Measurements from ENCODE around the gene ATP13A5.

The ATP13A5 gene

DNA sequence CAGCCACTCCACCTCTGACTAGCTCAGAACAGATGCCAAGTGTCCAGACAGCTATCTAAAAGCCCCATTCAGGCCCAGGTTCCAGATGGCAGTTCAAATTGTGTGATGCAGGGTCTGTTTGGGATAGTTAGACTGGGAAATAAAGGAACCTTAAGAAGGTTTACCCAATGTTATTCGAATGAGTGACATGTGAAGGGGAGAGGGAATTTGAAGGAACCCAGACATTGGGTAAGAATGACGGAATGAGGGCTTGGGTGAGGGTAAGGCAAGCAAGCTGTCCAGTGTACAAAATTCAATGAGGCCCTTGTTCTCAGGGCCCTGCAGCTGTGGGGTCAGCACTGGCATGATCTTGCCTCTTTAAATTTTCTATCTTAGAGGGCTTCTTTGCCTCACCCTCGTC is 34.1 kb downstream of the ATP13A5 start:
- no peak for DNase-seq

DNA sequence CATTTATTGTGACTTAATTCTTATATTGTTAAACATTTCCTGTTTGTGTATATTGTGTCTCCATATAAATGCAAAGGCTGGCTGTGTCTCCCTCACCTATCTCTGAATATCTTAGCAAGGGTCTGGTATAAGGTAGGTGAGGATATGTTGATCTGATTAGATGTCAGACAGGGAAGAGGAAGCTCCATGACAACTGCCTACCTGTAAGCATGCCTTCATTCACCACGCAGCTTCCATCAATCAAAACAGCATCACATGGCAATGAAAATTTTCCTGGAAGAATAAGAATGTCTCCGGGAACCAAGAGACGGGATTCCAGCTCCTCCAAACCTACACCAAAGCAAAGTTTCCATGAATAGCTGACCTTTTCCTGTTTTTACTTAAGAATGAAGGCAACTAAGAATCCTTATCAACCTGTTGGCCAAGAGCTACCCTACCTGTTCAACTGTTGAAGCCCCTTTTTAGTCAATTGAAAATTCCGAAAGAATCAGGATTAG is 34.8 kb downstream of the ATP13A5 start:
- DNase-seq = no peak

- no peak for DNase-seq
Measured at GRCh38 chr3:193342551-193342950, 36.0 kb downstream of the ATP13A5 start.

DNA sequence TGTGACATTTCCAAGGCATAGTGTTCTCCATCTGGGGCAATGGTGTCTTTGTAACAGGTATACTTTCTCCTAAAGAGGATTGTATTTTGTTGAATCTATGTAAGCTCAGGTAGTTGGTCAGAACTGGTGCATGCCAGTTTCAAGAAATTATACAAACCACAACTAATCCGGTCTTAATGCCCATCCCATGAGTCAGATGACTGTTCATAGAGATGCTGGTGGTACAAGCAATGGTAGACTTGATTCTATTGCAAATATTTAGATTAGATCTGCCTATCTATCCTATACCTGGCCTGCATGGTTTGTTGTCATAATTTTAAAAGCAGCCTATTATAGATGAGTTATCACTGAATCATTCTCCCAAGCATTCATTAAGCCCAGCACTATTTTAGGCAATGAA is 43.5 kb downstream of the ATP13A5 start:
- no peak for DNase-seq

GRCh38 chr3:193333229-193333628 is 45.3 kb downstream of the ATP13A5 start:
- DNase-seq = no peak

GRCh38 chr3:193330555-193331204 is 47.9 kb downstream of the ATP13A5 start:
- DNase-seq = no peak

DNA sequence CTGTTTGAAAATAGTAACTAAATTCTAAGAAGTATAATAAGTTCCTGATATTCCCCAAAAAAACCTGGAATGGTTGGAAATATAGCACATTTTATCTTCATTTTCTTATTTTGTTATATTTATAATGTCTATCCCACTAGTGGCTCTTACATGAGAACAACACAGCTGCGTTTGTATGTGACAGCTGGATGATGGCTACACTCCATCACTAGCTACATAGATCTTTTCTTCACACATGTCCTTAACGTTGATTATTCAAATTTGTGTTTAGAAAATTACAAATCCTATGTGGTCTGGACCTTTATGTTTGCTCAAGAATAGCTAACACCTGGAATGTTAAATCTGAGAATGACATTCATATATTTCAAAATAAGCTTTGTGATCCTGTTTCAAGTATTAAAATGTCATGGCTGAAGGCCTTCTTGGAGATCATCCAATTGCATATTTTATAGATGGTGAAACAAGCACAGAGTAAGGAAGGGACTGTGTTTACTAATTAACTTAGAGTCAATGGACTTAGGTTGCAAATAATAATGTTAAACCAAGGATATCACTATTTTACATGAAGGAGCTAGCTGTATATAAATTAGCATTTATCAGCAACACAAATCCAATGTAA is 60.8 kb downstream of the ATP13A5 start:
- no peak for DNase-seq

DNA sequence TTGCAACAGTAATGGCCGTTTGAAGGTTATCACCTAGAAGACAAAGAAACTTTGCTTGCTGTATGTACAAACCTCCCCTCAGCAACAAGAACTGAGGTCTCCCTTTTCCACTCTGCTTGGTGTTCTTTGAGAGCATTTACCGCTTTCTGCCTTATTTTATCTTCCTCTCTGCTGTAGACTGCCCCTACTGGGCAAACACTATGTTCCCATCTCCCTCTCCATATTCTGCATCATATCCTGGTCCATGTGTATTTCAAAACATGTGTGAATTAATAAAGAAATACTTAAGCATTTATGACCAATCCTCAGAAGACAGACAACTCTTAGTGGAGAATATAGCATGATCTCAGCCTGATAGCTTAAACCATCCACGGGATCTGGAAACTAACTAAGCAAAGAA is 64.4 kb downstream of the ATP13A5 start:
- no peak for DNase-seq

DNA sequence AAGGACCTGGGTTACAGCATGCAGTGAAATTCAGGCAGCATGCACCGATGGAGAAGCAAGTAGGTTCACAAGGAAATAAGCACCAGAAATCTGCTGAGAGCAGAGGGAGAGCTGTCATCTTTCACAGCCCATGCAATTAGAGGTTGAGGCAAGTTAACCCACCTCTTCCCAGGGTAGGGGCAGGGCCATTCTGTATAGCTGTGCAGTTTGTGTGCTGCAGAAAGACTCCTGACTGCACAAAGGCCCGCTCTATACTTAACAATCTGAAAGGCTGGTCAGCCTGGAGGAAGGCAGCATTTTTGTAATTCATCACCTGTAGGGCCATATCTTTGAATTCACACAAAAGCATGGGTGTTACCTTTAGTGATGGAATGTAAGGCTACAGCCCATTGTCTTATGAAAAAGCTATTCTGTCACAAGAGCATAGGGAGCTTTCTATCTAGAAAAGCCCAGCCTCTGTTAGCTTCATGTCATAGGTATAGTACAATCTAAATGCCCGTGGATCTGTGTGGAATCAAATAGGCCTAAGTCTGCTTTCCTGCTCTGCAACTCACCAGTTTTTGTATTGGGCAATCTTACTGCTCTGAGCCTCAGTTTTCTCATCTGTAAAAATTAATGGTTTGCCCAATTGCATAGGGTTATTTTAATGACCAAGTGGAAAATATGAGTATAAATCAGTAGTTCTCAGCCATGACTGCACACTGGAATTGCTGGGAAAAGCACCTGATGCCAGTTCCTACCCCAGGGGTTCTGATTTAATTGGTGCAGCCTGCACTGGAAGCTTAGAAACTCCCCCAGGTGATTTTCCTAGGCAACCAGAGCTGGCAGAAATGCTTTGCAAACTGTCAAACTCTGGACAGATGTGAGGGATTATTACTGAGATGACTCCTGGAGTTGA is 65.2 kb downstream of the ATP13A5 start:
- DNase-seq = no peak

GRCh38 chr3:193310914-193311723 is 67.4 kb downstream of the ATP13A5 start:
- no peak for DNase-seq

DNA sequence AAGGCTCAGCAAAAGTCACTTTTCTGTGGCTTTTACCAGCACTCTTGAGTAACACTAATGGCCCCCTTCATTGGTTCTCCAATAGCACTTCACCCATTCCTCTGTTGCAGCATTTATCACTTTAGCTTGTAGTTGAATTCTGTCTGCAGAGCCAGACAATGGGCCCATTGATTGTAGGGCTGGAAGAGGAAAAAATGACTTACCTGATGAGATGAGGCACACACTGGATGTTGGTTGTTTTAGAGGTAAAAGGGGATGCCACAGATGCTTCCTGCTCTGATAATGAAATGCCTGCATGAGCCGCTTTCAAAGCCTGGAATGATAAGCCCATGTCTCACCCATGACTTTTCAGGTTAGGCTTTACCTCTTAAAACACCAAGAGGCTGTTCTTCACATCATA is 73.2 kb downstream of the ATP13A5 start:
- no peak for DNase-seq

GRCh38 chr3:193301433-193301832 is 77.1 kb downstream of the ATP13A5 start:
- DNase-seq = no peak

DNA sequence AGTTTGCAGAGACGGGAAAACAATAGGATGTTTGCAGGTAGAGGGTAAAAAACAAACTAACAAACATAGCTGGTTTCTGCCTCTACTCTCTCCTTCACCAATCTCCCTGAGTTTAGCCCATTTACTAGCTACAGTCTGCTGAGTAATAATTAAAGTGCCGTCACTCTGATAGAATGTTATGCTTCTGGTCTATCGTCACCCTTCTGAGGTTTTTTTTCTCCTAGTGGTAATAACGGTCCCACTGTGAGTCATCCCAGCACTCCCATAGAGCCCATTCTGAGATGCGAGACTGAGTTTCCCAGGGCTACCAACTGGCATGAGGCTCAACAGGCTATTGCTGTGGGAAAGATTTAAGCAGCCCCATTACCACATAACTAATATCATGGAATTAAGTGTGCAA is 81.1 kb downstream of the ATP13A5 start:
- no peak for DNase-seq

DNA sequence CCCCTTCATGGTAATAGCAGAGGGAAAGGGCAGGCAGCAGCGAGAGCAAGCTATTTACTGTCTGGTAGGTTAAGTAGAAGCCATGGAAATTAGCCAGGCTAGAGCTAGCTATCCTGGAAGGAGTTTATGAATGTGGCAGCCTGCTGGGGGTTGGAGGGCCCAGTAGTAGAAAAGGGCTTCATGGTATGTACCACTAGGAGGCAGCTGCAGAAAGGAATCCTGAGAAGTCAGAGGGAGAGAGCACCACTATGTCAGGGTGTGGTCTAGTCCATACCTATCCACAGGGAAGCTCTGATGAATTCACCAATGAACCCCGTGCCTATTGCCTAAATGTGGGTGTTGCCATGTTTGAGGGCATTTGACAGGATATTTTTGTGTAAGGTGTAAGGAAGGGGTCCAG is 82.6 kb downstream of the ATP13A5 start:
- DNase-seq = no peak

GRCh38 chr3:193292386-193292785 is 86.2 kb downstream of the ATP13A5 start:
- DNase-seq = no peak

DNA sequence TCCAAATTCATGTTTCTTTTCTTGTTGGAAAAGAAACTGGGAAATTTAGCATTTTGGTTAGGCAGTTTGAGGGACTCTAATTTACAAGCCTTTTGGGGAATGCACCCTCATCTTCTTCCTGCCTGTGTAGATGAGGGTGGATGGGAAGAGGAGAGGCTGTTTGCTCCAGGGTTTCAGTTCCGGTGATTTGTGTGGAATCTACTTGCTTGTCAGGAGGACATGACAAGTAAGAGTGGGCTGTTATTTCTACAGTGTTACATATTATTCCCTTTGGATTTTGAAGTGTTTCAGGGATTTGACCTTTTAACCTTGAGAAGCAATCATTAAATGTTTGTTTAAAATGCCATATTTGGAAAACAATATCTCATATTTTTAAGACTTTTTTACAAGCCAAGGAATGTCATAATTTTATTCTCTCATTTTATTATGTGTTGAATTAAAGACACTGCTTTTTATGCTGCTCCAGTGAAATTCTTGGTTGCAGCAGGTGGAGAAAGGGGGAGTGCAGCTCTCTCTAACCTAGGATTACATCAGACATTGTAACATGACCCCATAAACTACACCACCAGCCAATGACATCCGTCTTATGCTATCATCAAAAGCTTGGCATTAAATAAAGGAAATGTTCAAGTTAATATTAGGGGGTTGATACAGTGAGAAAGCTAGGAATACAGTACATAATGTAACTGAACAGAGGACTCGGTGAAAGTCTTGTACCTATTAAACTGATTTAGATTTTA is 107.3 kb downstream of the ATP13A5 start:
- no peak for DNase-seq

DNA sequence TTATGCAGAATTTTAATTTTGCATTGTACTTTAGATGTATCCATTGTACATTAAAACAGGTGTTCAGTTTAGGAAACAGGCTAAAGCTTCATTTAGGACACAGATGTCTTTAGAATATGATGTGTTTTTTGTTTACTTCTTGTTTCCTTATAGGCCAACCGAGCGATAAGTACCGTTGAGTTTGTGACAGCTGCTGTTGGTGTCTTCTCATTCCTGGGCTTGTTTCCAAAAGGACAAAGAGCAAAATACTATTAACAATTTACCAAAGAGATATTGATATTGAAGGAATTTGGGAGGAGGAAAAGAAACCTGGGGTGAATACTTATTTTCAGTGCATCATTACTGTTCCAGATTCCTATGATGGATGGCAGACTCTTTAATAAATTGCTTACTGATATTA is 108.1 kb downstream of the ATP13A5 start:
- DNase-seq = no peak

DNA sequence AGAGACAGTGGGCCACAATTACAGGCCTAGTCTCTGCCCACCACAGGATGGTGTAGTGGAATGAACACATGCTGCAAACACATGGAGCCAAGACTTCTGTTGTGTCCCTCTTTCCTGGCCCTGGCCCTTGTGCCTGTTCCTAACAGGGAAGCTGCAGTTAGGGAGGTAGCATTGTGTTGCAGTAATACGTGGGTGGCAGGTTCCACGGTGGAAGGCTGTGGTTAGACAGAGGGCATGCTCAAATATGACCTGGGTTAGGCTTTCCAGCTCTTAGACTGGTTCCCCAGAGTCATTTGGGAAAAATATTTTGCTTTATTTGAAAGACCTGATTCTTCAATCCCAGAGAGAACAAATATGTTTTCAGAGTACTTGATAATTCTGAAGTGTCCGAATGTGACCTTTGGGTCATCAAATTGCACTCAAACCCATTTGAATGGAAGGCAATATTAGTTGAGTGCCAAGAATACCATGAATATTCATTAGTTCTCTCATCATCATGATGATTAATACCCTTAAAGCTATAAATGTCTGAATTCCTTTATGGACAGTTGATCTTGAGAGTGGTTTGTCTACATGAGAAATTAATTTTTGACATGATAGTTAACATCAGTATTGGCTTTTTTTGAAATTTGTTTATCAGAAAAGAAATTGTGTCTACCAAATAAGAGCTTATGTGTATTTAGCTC is 109.1 kb downstream of the ATP13A5 start:
- DNase-seq = peak in 1 of 2 experiments; percentile 2

DNA sequence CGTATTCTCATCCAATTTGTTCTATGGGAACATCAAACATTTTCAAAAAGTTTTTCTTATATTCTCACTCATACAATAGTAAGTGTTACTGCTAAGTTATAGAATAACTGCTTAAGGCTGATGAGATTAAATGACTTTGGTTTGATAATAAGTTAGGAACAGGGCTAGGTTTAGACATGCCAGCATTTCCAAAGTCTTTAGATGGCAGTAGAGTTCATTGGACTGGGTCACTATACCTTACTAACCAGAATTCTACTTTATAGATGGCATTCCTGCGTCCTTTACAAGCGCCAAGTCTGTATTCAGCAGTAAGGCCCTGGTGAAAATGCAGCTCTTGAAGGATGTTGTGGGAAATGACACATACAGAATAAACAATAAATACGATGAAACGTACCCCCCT is 115.8 kb downstream of the ATP13A5 start:
- no peak for DNase-seq

DNA sequence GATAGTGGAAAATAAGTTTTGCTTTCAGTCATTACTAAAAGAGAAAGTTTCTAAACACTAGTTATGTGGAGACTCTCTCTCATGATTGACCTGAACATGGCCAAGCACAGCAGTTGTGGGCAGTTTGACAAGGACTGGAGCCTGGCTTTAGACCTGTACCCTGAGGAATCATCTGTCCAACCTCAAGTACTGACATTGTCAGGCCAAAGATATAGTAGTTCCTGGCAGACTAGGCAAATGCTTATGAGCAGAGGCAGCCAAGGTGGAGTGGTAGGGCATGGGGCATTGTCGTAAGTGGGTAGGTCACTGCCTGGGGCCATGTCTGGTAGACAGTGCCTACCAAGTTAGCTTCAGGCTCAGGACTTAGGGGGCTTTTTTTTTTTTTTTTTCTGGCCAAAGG is 116.6 kb downstream of the ATP13A5 start:
- DNase-seq = no peak

GRCh38 chr3:193253986-193254660 is 124.4 kb downstream of the ATP13A5 start:
- DNase-seq = no peak

All from NCI-H187 (cell line).